ENCODE results near the gene SLC25A48.

DNA sequence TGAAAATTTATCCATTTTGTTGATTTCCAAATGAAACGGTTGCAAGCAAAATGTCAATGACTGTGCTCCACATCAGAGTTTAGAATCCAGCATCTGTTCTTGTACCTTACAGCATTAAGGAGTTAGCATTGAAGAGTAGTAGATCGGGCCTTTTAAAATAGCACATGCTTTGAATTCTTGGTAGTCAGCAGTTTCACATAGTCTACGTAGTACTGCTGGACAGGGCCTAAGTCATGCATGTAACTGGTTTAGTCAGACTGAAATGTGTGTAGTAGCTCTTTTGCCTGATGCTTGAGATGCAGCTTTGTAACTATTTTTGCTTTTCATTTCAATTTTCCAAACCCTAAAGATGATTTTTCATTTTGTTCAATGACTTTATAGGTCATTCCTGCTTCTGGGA, 100.5 kb downstream of the SLC25A48 start:
- no peak for TF ChIP-seq POLR2AphosphoS5 (IDR thresholded peaks at IDR 0.05; ENCODE audit: low read depth, low read length)
- no peak for TF ChIP-seq POLR2A (IDR thresholded peaks at IDR 0.05; ENCODE audit: low read depth, low read length)

Measured in GM12892 (cell line).